Ovary (tissue), 9 donors: ENCODE measurements around the gene DHFR. TPM values are rescaled to one million over a fixed set of nuclear protein-coding genes. Genes with fewer than 3 reads are reported as not detected.

Source experiments
- DNase-seq, 5 donors: peaks; one replicate each; pipeline ENCODE4 v3.0.0-alpha.2; 2019 to 2020
- H3K27ac ChIP-seq, 2 donors: fragments of 200-600 bp; one replicate each; pipeline versions ENCODE4 v1.5.1 to v1.8.0; 2019 to 2022
- H3K27me3 ChIP-seq: fragments of 200-600 bp; one replicate; pipeline ENCODE4 v1.8.0; 2022
- H3K36me3 ChIP-seq: fragments of 200-600 bp; sonication (generic); one replicate; pipeline ENCODE4 v1.5.1; 2019
- H3K4me1 ChIP-seq: one replicate; pipeline ENCODE4 v1.8.1; 2013; ENCODE audit warnings: mild to moderate bottlenecking, moderate library complexity; ENCODE audit not compliant: insufficient read depth
- H3K4me3 ChIP-seq: fragments of 200-600 bp; sonication (generic); one replicate; pipeline ENCODE4 v1.5.1; 2017
- H3K9me3 ChIP-seq, 2 donors: fragments of 200-600 bp in 1 of 2; sonication (generic) in 1 of 2; one replicate each; pipeline versions ENCODE4 v1.5.1 to v1.8.1; 2013 to 2019; ENCODE audit warnings: mild to moderate bottlenecking in 1 of 2, moderate library complexity in 1 of 2
- CTCF ChIP-seq, 3 donors: fragments of 450-650 bp in 2 of 3; fragments of 200-600 bp in 1 of 3; IDR thresholded peaks; one replicate each; pipeline versions ENCODE4 v1.5.1 to v1.8.0; 2016 to 2022; ENCODE audit warnings: antibody characterized with exemption in 3 of 3, mild to moderate bottlenecking in 1 of 3
- EP300 ChIP-seq: sonication (generic); formaldehyde crosslinking; IDR thresholded peaks from one replicate; pipeline ENCODE4 v1.6.1; 2017; ENCODE audit warnings: antibody characterized with exemption
- POLR2A ChIP-seq: fragments of 450-650 bp; IDR thresholded peaks from one replicate; pipeline ENCODE4 v1.6.1; 2017; ENCODE audit warnings: antibody characterized with exemption, mild to moderate bottlenecking, moderate library complexity
- WGBS, 3 donors: extraction: QIAGEN DNeasy Blood & Tissue Kit in 1 of 3; methylation state at CpG; one replicate each; pipeline versions ENCODE4 v1.1.5 to v1.1.7; 2013 to 2017; 5-methylcytosine and 5-hydroxymethylcytosine counted together
- intact Hi-C, 4 donors: fragments of 100-400 bp; cut with DNase I; formaldehyde crosslinking; loops; one replicate each; pipeline versions ENCODE4 v1.11.0 to v1.15.1; 2022 to 2023
- polyA plus RNA-seq, 2 donors: library from polyadenylated mRNA; stranded (reverse); fragments of 200-250 nt in 1 of 2; fragments of 350-450 nt in 1 of 2; fragmentation: Illumina TruSeq in 1 of 2; extraction: RNeasy Lipid Tissue Mini Kit (QIAGEN cat#74804) in 1 of 2; gene quantifications; one replicate each; pipeline ENCODE4 v1.2.3, GENCODE V29; 2013 to 2014
- small RNA-seq: library from RNA; depleted of rRNA; stranded (forward); fragments of <200 nt; gene quantifications from one replicate; pipeline ENCODE3, GENCODE V24; 2016
- total RNA-seq, 7 donors: library from RNA; depleted of rRNA in 2 of 7; stranded (reverse); fragments of >200 nt in 2 of 7; fragmentation: NEBNext Ultra II Directional in 3 of 7; extraction: Animal tissue kit (Norgen Biotek cat#: 25700) in 3 of 7; gene quantifications; one replicate each; pipeline versions ENCODE4 v1.1.0 to v1.2.4, GENCODE V29; 2016 to 2023
- donor health status: DM: no; HTN: no; CAD: no; lungs with moderate emphysema.
- donor health status: DM: no; HTN: no; CAD: no.
- donor health status: Bipolar disorder and iron deficiency.
- donor health status: DM: yes; HTN: yes; CAD: no.
- donor health status: DM: no; HTN: no; CAD: no.
- donor health status: DM: yes; HTN: yes; CAD: no.

DHFR gene
- total and polyA plus RNA-seq, 9 donors, result 2.4 to 17.5 (median 8.6) TPM

GRCh38 chr5:80576383-80576782, 78.4 kb downstream of the DHFR start:
- H3K27me3 ChIP-seq, result no peaks in the 10 kb centered on the region
- H3K4me3 ChIP-seq, result no peak overlapping the region
- H3K9me3 ChIP-seq, result peaks cover 0 to 6% of the 10 kb centered on the region in 2 donors
- intact Hi-C loops, result no loop called here
- DNase-seq, result no peak
- H3K27ac ChIP-seq, result no peak overlapping the region
- H3K4me1 ChIP-seq, result no peaks in the 10 kb centered on the region
- 85 to 89% (median 88%) methylated on average over 5 of the region's 5 CpGs for WGBS, 3 donors
- no peaks in the 10 kb centered on the region for H3K36me3 ChIP-seq
- no peak for TF ChIP-seq CTCF (IDR thresholded peaks at IDR 0.05)
- no peak for TF ChIP-seq POLR2A
- TF ChIP-seq EP300, result no peak

Small RNA genes lying within 50 kb of the gene (small RNA-seq; reads per million reads assigned to genes)
- gene DBIP2 (not detected), gene MTRNR2L2 (not detected)

Other genes starting within 250 kb of the DHFR start
- 10 to 100 TPM; 29.9 to 59.0 (median 46.6) TPM for gene ZFYVE16, start 246.9 kb downstream of the DHFR start, total RNA-seq
- gene ZFYVE16, start 246.9 kb downstream of the DHFR start, polyA plus RNA-seq, result 10 to 100 TPM; 17.0 to 23.7 TPM
- 1 to 10 TPM; 1.7 to 3.9 (median 2.5) TPM for gene FAM151B, start 166.9 kb downstream of the DHFR start, total RNA-seq
- 1 to 10 TPM in 1 of 2 donors, under 1 TPM in 1; 0.82 to 1.3 TPM for gene FAM151B, start 166.9 kb downstream of the DHFR start, polyA plus RNA-seq
- under 1 TPM in 2 of 7 donors, not detected in 5; under 0.01 to 0.36 TPM for gene ANKRD34B, start 84.7 kb downstream of the DHFR start, total RNA-seq
- gene ANKRD34B, start 84.7 kb downstream of the DHFR start, polyA plus RNA-seq, result not detected
- gene MSH3, start 331 bp downstream of the DHFR start, total RNA-seq, result 10 to 100 TPM; 12.3 to 17.0 (median 14.1) TPM
- 1 to 10 TPM; 5.1 to 8.8 TPM for gene MSH3, start 331 bp downstream of the DHFR start, polyA plus RNA-seq